ENCODE results near the gene LEKR1.

The LEKR1 gene

DNA sequence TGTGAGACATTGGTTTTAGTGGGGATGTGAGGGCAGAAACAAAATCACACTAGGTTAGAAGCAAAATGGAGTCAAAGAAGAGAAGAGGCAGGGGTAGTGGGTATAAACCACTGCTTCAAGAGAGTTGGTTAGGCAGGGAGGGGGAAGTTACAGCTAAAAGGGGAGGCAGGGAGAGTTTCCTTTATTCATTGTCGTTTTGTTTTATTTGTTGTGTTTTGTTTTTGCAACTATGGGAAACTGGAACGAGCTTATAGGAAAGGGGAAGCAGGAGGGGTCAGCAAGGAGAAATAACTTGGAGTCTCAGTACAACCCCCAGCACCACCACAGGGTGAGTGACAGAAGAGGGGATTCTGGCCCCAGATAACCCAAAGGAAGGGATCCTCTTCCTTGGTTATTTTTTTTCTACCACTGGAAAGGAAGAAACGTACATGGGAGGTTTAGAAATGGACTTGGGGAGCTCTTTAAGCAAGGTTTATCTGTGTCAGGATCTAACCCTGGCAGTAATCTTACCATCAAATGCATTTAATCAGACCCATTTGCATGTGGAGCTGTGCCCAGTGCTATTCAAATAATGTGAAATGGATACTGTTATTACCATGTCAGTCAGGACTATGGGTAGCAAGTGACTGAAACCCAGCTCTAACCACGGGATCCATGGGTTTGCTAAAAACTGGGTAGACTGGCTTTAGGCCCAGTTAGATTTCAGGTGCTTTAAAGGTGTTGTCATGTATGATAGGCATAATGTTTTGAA lies 265.1 kb downstream of the LEKR1 start:
- peaks cover 40% of the 10 kb centered on the region for H3K4me1 ChIP-seq (ENCODE audit: control insufficient read depth, insufficient read depth, low read length)
- no peak overlapping the region for H3K9ac ChIP-seq (ENCODE audit: low read depth, low read length)
- no peak overlapping the region for H3K4me3 ChIP-seq (ENCODE audit: low read depth, low read length)
- peaks cover 7% of the 10 kb centered on the region; the same call in 1 of the 2 replicates for H3K27me3 ChIP-seq (ENCODE audit: control insufficient read depth, insufficient read depth, low read length)
- no peaks in the 10 kb centered on the region for H3K9me3 ChIP-seq (ENCODE audit: control insufficient read depth, insufficient read depth, low read length)
- no peak overlapping the region for H3K27ac ChIP-seq (ENCODE audit: low read depth, low read length)
- no peaks in the 10 kb centered on the region for H3K36me3 ChIP-seq (ENCODE audit: control insufficient read depth, insufficient read depth, low read length)

GRCh38 chr3:157092230-157092629 lies 266.1 kb downstream of the LEKR1 start:
- Histone ChIP-seq H3K4me1 (ENCODE audit: control insufficient read depth, insufficient read depth, low read length) (peaks cover 33% of the 10 kb centered on the region), H3K9me3 (ENCODE audit: control insufficient read depth, insufficient read depth, low read length) (no peaks in the 10 kb centered on the region), H3K36me3 (ENCODE audit: control insufficient read depth, insufficient read depth, low read length) (no peaks in the 10 kb centered on the region), H3K4me3 (ENCODE audit: low read depth, low read length) (no peak overlapping the region), H3K9ac (ENCODE audit: low read depth, low read length) (no peak overlapping the region), H3K27me3 (ENCODE audit: control insufficient read depth, insufficient read depth, low read length) (peaks cover 7% of the 10 kb centered on the region; the same call in 1 of the 2 replicates), H3K27ac (ENCODE audit: low read depth, low read length) (no peak overlapping the region)

GRCh38 chr3:157093096-157093495 lies 266.9 kb downstream of the LEKR1 start:
- Histone ChIP-seq H3K36me3 (ENCODE audit: control insufficient read depth, insufficient read depth, low read length) (no peaks in the 10 kb centered on the region), H3K27me3 (ENCODE audit: control insufficient read depth, insufficient read depth, low read length) (peaks cover 7% of the 10 kb centered on the region; the same call in 1 of the 2 replicates), H3K4me1 (ENCODE audit: control insufficient read depth, insufficient read depth, low read length) (peaks cover 27% of the 10 kb centered on the region), H3K9me3 (ENCODE audit: control insufficient read depth, insufficient read depth, low read length) (no peaks in the 10 kb centered on the region), H3K4me3 (ENCODE audit: low read depth, low read length) (no peak overlapping the region), H3K9ac (ENCODE audit: low read depth, low read length) (no peak overlapping the region), H3K27ac (ENCODE audit: low read depth, low read length) (no peak overlapping the region)

DNA sequence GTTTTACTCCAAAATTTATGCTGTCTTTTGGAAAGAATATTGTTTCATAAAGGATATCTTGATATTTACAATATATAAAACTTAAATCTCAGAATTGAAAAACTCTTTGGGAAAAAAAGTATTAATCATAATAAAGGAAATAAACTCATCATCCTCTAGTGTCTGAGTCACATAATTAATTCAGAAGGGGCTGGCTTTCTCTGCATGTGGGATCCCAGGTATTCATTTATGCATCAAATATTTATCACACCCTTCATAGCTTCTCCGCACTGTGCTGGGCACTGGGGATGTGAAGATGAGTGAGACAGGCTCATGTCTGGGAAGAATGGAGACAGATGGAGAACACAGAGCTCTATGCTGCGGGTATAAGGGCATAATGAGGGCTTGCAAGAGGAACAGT lies 268.1 kb downstream of the LEKR1 start:
- Histone ChIP-seq H3K9ac (ENCODE audit: low read depth, low read length) (no peak overlapping the region), H3K27ac (ENCODE audit: low read depth, low read length) (no peak overlapping the region), H3K4me1 (ENCODE audit: control insufficient read depth, insufficient read depth, low read length) (peaks cover 22% of the 10 kb centered on the region), H3K9me3 (ENCODE audit: control insufficient read depth, insufficient read depth, low read length) (no peaks in the 10 kb centered on the region), H3K27me3 (ENCODE audit: control insufficient read depth, insufficient read depth, low read length) (peaks cover 7% of the 10 kb centered on the region; the same call in 1 of the 2 replicates), H3K4me3 (ENCODE audit: low read depth, low read length) (no peak overlapping the region), H3K36me3 (ENCODE audit: control insufficient read depth, insufficient read depth, low read length) (no peaks in the 10 kb centered on the region)

- H3K36me3 ChIP-seq (ENCODE audit: control insufficient read depth, insufficient read depth, low read length): no peaks in the 10 kb centered on the region
- no peaks in the 10 kb centered on the region for H3K9me3 ChIP-seq (ENCODE audit: control insufficient read depth, insufficient read depth, low read length)
- H3K4me1 ChIP-seq (ENCODE audit: control insufficient read depth, insufficient read depth, low read length): peaks cover 18% of the 10 kb centered on the region
- H3K27me3 ChIP-seq (ENCODE audit: control insufficient read depth, insufficient read depth, low read length): 0 out of 2 replicates have a peak, but pooled peaks cover under 1% of the 10 kb centered on the region
- H3K27ac ChIP-seq (ENCODE audit: low read depth, low read length): no peak overlapping the region
- no peak overlapping the region for H3K4me3 ChIP-seq (ENCODE audit: low read depth, low read length)
- no peak overlapping the region for H3K9ac ChIP-seq (ENCODE audit: low read depth, low read length)
Observed at GRCh38 chr3:157094751-157095480, 268.8 kb downstream of the LEKR1 start.

All from HUES48 (cell line).